NCI-H1092 (cell line): ENCODE data around the gene FTO.

Source experiments
- DNase-seq: peaks from one replicate; lab custom pipeline; 2025; lab: John Stamatoyannopoulos, UW

FTO gene

GRCh38 chr16:54090602-54091001 is 386.6 kb downstream of the FTO start:
- DNase-seq = no peak

- no peak for DNase-seq
Measured at GRCh38 chr16:54093281-54093680, 389.3 kb downstream of the FTO start.

- no peak for DNase-seq
Measured at GRCh38 chr16:54094641-54095040, 390.7 kb downstream of the FTO start.

- no peak for DNase-seq
Measured at GRCh38 chr16:54096607-54097006, 392.7 kb downstream of the FTO start.

GRCh38 chr16:54097774-54098173 is 393.8 kb downstream of the FTO start:
- DNase-seq = no peak

GRCh38 chr16:54098247-54098646 is 394.3 kb downstream of the FTO start:
- no peak for DNase-seq

- no peak for DNase-seq
Measured at GRCh38 chr16:54099627-54100026, 395.7 kb downstream of the FTO start.

- DNase-seq = no peak
Measured at GRCh38 chr16:54102888-54103866, 399.2 kb downstream of the FTO start.

- no peak for DNase-seq
Measured at GRCh38 chr16:54106057-54106456, 402.1 kb downstream of the FTO start.

- no peak for DNase-seq
Measured at GRCh38 chr16:54107583-54108202, 403.7 kb downstream of the FTO start.

GRCh38 chr16:54110016-54110981 is 406.3 kb downstream of the FTO start:
- no peak for DNase-seq

- DNase-seq = no peak
Measured at GRCh38 chr16:54112451-54113206, 408.7 kb downstream of the FTO start.

GRCh38 chr16:54115558-54115957 is 411.6 kb downstream of the FTO start:
- no peak for DNase-seq

GRCh38 chr16:54116124-54116655 is 412.2 kb downstream of the FTO start:
- DNase-seq = peak; percentile 81

- DNase-seq = no peak
Measured at GRCh38 chr16:54118846-54119245, 414.9 kb downstream of the FTO start.

GRCh38 chr16:54120846-54121480 is 417.0 kb downstream of the FTO start:
- DNase-seq = no peak

GRCh38 chr16:54121539-54122295 is 417.8 kb downstream of the FTO start:
- no peak for DNase-seq

- DNase-seq = no peak
Measured at GRCh38 chr16:54123766-54124165, 419.8 kb downstream of the FTO start.

GRCh38 chr16:54125751-54126655 is 422.0 kb downstream of the FTO start:
- DNase-seq = no peak
